Frontal cortex (tissue), 4 donors: Measurements from ENCODE around the gene CABLES1. TPM values are rescaled to one million over a fixed set of nuclear protein-coding genes. Genes with fewer than 3 reads are reported as not detected.

Experiments
- DNase-seq, 2 donors: peaks; one replicate each; pipeline ENCODE4 v3.0.0; 2012; ENCODE audit warnings: low spot score in 2 of 2
- FAIRE-seq: peaks from 2 replicates; lab custom pipeline; 2012; peaks lifted over from hg19 to GRCh38; lab: Jason Lieb, UNC
- total RNA-seq: library from RNA; depleted of rRNA; stranded (reverse); fragments of >200 nt; gene quantifications from one replicate; pipeline ENCODE4 v1.2.3, GENCODE V29; 2014
- donor health status: control.
- donor health status: control.
- donor health status: control.

The CABLES1 gene
- total RNA-seq, 1 donor from 2014 or later: 4.9 TPM

GRCh38 chr18:23188068-23188760 is 52.9 kb downstream of the CABLES1 start:
- FAIRE-seq: no peak
- no peak for DNase-seq

GRCh38 chr18:23189099-23189498 is 53.8 kb downstream of the CABLES1 start:
- DNase-seq: no peak
- FAIRE-seq: no peak

- no peak for DNase-seq
- no peak for FAIRE-seq
Measured at GRCh38 chr18:23189768-23190661, 54.7 kb downstream of the CABLES1 start.

- FAIRE-seq (no peak), DNase-seq (no peak)
Measured at GRCh38 chr18:23191232-23191631, 55.9 kb downstream of the CABLES1 start.

- DNase-seq (no peak), FAIRE-seq (no peak)
Measured at GRCh38 chr18:23193742-23194141, 58.5 kb downstream of the CABLES1 start.

GRCh38 chr18:23194155-23194996 is 59.1 kb downstream of the CABLES1 start:
- DNase-seq (no peak), FAIRE-seq (no peak)

- FAIRE-seq (no peak), DNase-seq (no peak)
Measured at GRCh38 chr18:23194997-23195957, 60.0 kb downstream of the CABLES1 start.

GRCh38 chr18:23196119-23197007 is 61.1 kb downstream of the CABLES1 start:
- DNase-seq: no peak
- FAIRE-seq: no peak

GRCh38 chr18:23198217-23198845 is 63.0 kb downstream of the CABLES1 start:
- no peak for DNase-seq
- FAIRE-seq: no peak

- FAIRE-seq (no peak), DNase-seq (no peak)
Measured at GRCh38 chr18:23200756-23201155, 65.5 kb downstream of the CABLES1 start.

- FAIRE-seq (no peak), DNase-seq (no peak)
Measured at GRCh38 chr18:23201741-23202140, 66.5 kb downstream of the CABLES1 start.

- FAIRE-seq: no peak
- no peak for DNase-seq
Measured at GRCh38 chr18:23203891-23204432, 68.7 kb downstream of the CABLES1 start.

- no peak for FAIRE-seq
Measured at GRCh38 chr18:23204589-23205235, 69.4 kb downstream of the CABLES1 start.

GRCh38 chr18:23205980-23206379 is 70.7 kb downstream of the CABLES1 start:
- FAIRE-seq: no peak
- DNase-seq: no peak

More at GRCh38 chr18:23204589-23205235, 69.4 kb downstream of the CABLES1 start:
- DNase-seq: no peak

GRCh38 chr18:23207191-23207955 is 72.1 kb downstream of the CABLES1 start:
- DNase-seq: no peak

GRCh38 chr18:23207994-23208393 is 72.7 kb downstream of the CABLES1 start:
- DNase-seq: no peak
- FAIRE-seq: no peak

More at GRCh38 chr18:23207191-23207955, 72.1 kb downstream of the CABLES1 start:
- no peak for FAIRE-seq
